K562 (cell line): Measurements from ENCODE around the gene FEZF1.

Source experiments
- BACH1 ChIP-seq: fragments of 200-800 bp; sonication (Bioruptor generic); IDR thresholded peaks from 2 replicates; pipeline ENCODE4 v1.6.1; 2016; ENCODE audit warnings: missing genetic modification characterization, missing compliant biosample characterization
- BMI1 ChIP-seq: fragments of 150-350 bp; IDR thresholded peaks from 2 replicates; pipeline ENCODE4 v1.6.1; 2014; ENCODE audit warnings: low read length
- CTCF ChIP-seq, 3 experiments: IDR thresholded peaks in 2 of 3; conservative IDR thresholded peaks in 1 of 3; 2 replicates each; pipeline ENCODE4 v1.5.1; 2011 to 2012; ENCODE audit warnings: low read length in 3 of 3, mild to moderate bottlenecking in 3 of 3, control low read depth in 2 of 3, improper control_type of control experiment in 1 of 3, inconsistent platforms in 1 of 3, low read depth in 1 of 3, mixed read lengths in 1 of 3, moderate library complexity in 1 of 3; ENCODE audit not compliant: insufficient read depth in 2 of 3
- E2F5 ChIP-seq: sonication (generic); formaldehyde crosslinking; IDR thresholded peaks from 2 replicates; pipeline ENCODE4 v1.8.0; 2022; ENCODE audit warnings: mild to moderate bottlenecking, missing genetic modification reagents
- EGR1 ChIP-seq: fragments of 450-650 bp; conservative IDR thresholded peaks from 2 replicates; pipeline ENCODE4 v1.6.1; 2017; ENCODE audit warnings: mild to moderate bottlenecking
- EP300 ChIP-seq: IDR thresholded peaks from 2 replicates; pipeline ENCODE4 v1.6.1; 2012; ENCODE audit warnings: low read length, improper control_type of control experiment
- EZH2 ChIP-seq: IDR thresholded peaks from 2 replicates; pipeline ENCODE4 v1.6.1; 2012; ENCODE audit warnings: low read depth, mild to moderate bottlenecking, inconsistent platforms, low read length, borderline replicate concordance
- FOXP4 ChIP-seq: sonication (generic); formaldehyde crosslinking; IDR thresholded peaks from 2 replicates; pipeline ENCODE4 v1.8.0; 2022; ENCODE audit warnings: mild to moderate bottlenecking, missing genetic modification reagents, borderline replicate concordance
- GABPB1 ChIP-seq: sonication (generic); formaldehyde crosslinking; IDR thresholded peaks from 2 replicates; pipeline ENCODE4 v1.8.0; 2022; ENCODE audit warnings: mild to moderate bottlenecking, missing genetic modification reagents
- IRF9 ChIP-seq: fragments of 450-650 bp; IDR thresholded peaks from 2 replicates; pipeline ENCODE4 v1.6.1; 2016; ENCODE audit warnings: missing biosample characterization, missing genetic modification characterization
- POLR2A ChIP-seq: fragments of 450-650 bp; conservative IDR thresholded peaks from 2 replicates; pipeline ENCODE4 v1.6.1; 2016
- SETDB1 ChIP-seq: IDR thresholded peaks from one replicate; pipeline ENCODE4 v1.6.1; 2012; ENCODE audit warnings: low read length, control low read depth, inconsistent platforms
- TRIM28 ChIP-seq: fragments of 450-650 bp; IDR thresholded peaks from 2 replicates; pipeline ENCODE4 v1.6.1; 2017
- ZNF121 ChIP-seq: sonication (generic); formaldehyde crosslinking; conservative IDR thresholded peaks from 2 replicates; pipeline ENCODE4 v1.8.0; 2022; ENCODE audit warnings: missing genetic modification reagents

- TF ChIP-seq POLR2A (no peak), FOXP4 (CRISPR knock-in tag) (no peak), TRIM28 (no peak), EP300 (no peak), IRF9 (tag) (no peak), BACH1 (tag) (no peak), EZH2 (no peak), GABPB1 (CRISPR knock-in tag) (no peak), E2F5 (no peak), ZNF121 (no peak), EGR1 (no peak), CTCF (IDR thresholded peaks at IDR 0.05 in 2 of 3, conservative IDR thresholded peaks at IDR 0.05 in 1 of 3; ENCODE audit: insufficient read depth in 2 of 3, low read depth in 1 of 3, low read length in 3 of 3) (no peak), BMI1 (no peak), SETDB1 (no peak)
These were observed 46.2 kb upstream of the FEZF1 start for GRCh38 chr7:122350701-122351100.
